GM12875 (cell line): Measurements from ENCODE around the gene LZTFL1.

Source experiments
- H3K4me3 ChIP-seq: one replicate; pipeline ENCODE4 v1.5.1; 2011; ENCODE audit warnings: low read depth, low read length, control low read depth
- CTCF ChIP-seq: IDR thresholded peaks from 2 replicates; pipeline ENCODE4 v1.5.1; 2011; ENCODE audit warnings: low read depth, mild to moderate bottlenecking, control low read depth, inconsistent platforms, low read length, moderate library complexity, borderline replicate concordance; ENCODE audit not compliant: insufficient read depth

The LZTFL1 gene, protein sequence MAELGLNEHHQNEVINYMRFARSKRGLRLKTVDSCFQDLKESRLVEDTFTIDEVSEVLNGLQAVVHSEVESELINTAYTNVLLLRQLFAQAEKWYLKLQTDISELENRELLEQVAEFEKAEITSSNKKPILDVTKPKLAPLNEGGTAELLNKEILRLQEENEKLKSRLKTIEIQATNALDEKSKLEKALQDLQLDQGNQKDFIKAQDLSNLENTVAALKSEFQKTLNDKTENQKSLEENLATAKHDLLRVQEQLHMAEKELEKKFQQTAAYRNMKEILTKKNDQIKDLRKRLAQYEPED

DNA sequence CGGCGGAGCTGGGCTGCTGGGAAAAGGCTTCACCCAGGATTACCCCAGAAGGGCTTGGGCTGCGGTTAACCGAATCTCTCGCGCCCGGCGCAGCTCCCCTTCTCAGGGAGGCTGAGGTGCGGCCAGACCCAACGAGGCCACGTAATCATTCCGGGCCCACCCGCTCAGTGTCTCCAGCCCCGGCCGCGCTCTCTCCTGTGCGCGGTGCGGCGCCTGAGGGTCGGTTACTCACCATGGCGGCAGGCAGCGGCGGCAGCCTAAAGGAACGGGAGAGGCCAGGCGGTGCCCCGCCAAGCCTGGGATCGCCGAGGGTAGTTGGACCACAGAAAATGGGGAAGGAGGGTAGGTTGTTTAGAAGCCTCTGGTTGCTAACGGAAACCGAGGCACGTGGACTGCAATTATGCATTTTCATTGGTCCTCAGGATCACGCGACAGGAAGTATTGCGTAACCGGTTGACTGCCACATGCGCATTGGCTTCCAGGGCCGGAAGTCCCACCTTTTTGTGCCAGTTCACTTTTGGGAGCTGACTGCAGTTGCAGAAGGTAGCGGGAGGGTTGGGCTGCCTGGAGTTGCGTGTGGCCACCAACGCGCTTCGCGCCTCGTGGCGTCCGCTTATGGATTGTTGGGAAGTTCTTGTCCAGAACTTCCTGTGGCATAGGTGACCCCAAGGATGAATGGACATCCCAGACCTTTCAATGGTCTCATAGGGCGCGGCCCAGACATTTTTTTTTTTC lies at the start of gene LZTFL1:
LZTFL1 (minus strand) TSS at position 363 of the 735 bp plus-strand sequence; CDS start at position 235, 128 bp downstream.
- no peak for TF ChIP-seq CTCF
- peak within 1 kb of the TSS; percentile 64 for H3K4me3 ChIP-seq

GRCh38 chr3:45890405-45890804 lies 48.5 kb upstream of the LZTFL1 start:
- H3K4me3 ChIP-seq: no peak overlapping the region
- TF ChIP-seq CTCF: no peak

DNA sequence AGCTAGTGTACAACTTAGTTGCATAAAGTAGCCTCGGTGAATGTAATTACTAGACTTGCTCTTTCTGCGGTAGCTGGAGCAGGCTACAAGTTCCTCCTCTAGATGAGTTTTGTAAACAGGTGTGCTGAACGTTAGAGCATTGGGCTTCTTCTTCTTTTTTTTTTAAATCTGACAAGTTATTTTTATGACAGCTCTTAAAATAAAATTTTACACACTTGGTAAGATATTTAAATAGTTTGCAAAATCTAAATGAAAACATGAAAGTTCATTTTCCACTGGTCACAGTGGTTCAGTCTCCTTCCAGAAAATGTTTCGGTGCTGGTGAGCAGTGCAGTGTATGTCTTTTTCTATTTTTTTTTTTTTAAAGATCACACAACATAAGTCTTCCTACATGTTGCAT lies 47.4 kb upstream of the LZTFL1 start:
- no peak for TF ChIP-seq CTCF
- no peak overlapping the region for H3K4me3 ChIP-seq

DNA sequence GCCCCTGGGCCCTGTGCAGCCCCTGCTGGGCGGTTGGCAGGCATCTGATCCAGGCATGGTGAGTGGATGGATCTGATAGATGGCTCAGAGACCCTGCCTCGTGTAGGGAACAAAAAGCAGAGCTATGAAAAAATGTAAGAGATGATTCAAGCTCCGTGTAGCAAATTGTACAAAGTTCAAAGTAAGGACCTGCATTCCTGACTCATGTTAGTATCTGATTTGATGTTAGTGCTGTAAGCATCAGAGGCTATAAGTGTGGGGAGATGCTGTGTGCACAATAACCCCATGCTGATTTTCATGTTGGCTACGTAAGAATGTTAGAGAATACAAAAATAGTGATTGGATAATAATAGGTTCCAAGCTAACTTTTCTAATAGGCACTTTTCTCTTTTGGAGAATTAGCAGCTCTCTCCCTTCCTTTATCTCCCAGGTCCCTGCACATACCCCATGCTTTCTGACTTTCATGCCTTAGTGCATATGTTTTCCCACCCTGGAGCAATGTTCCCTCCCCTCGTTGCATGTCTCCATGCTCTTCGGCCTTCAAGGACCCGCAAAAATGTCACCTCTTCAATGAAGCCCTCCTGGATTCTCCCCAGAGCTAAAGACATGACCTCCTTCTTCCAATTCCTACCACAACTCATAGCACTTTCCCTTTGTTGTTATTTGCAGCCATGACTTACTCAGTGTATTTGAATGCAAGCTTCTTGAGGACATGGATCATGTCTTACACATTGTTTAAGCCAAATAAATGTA lies 46.0 kb upstream of the LZTFL1 start:
- H3K4me3 ChIP-seq: no peak overlapping the region
- no peak for TF ChIP-seq CTCF

GRCh38 chr3:45887285-45887684 lies 45.4 kb upstream of the LZTFL1 start:
- no peak for TF ChIP-seq CTCF
- H3K4me3 ChIP-seq: no peak overlapping the region

DNA sequence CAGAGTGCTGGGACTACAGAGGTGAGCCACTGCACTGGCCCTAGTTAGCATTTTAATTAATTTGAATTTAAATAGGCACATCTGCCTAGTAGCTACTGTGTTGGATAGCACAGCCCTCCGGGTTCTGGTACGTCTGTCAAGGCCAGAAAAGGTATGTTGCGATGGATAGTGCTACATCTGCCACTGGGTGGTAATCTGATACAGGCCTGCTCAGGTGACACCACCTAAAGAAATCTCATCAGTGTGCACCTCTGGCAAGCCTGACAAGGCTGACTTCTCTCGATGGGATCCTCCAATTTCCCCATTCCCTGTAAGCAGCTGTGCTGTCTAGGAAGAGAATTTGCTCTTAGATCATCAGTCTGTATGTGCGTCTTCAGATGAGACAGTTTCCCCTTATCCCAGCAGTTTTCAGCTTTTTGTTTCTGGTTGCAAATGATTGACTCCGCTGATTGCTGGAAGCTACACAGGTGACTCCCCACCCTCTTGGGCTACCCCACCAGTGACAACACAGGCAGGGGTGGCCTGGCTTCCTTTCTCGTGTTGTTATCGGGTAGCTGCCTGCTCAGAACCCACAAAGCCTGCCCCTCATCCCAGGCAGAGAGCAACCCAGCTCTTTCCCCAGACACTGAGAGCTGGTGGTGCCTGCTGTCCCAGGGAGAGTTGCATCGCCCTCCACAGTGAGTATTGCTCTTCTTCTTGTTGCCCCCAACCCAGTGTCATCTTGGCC lies 44.2 kb upstream of the LZTFL1 start, which contains the start of gene CCR9:
CCR9 (plus strand) TSS at position 565 of the 727 bp plus-strand sequence. CDS start 8,391 bp downstream, outside the sequence.
- no peak within 1 kb of the TSS for H3K4me3 ChIP-seq
- TF ChIP-seq CTCF: no peak
